ENCODE results near the gene TTYH1. TPM values are rescaled to one million over a fixed set of nuclear protein-coding genes. Genes with fewer than 3 reads are reported as not detected.
A peak's percentile ranks its signal among the peaks of the same experiment; 100 is the strongest.

TTYH1 gene
- total RNA-seq, 1 donor = 0.81 TPM

DNA sequence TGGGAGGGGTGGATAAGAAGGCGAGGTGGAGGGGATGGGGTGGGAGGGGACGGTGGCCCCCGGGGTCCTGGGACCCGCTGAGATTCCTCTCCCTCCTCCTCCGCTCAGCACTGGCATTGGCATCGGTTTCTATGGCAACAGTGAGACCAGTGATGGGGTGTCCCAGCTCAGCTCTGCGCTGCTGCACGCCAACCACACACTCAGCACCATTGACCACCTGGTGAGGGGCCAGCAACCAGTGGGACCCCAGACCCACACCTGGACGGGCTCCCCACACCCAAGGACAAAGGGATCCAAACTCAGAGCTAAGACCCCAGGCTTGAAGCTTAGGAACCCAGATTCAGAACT is 5.9 kb downstream of the TTYH1 start:
- no peak for DNase-seq (ENCODE audit: low read depth in 2 of 3, low spot score in 2 of 3)

DNA sequence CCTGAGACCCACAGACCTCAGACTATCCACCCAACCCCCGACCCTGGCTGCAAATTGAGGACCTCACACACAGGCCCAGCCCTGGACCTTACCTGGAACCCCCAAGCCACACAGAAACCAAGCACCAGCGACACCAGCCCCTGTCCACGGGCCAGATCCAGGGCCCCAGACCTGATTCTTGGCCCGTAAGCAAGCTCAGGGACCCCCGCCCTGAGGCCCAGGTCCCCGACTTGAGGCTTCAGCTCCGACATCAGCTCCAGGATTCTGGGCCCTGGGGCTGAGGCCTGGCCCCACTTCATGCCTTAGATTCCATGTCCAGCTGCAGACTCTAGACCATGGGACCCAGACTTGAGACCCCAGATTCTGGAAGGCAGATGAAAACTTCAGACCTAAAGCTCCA is 6.3 kb downstream of the TTYH1 start:
- DNase-seq (ENCODE audit: low read depth in 2 of 3, low spot score in 2 of 3) = no peak

DNA sequence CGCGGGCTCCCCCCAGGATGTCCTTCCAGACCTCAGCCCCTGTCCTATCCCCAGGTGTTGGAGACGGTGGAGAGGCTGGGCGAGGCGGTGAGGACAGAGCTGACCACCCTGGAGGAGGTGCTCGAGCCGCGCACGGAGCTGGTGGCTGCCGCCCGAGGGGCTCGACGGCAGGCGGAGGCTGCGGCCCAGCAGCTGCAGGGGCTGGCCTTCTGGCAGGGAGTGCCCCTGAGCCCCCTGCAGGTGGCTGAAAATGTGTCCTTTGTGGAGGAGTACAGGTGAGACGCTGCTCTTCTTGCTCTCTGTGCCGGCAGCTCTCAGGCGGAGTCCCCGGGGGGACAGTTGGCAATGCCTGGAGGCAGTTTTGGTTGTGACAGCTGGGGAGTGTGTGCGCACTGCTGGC is 6.9 kb downstream of the TTYH1 start:
- no peak for DNase-seq (ENCODE audit: low read depth in 2 of 3, low spot score in 2 of 3)

DNA sequence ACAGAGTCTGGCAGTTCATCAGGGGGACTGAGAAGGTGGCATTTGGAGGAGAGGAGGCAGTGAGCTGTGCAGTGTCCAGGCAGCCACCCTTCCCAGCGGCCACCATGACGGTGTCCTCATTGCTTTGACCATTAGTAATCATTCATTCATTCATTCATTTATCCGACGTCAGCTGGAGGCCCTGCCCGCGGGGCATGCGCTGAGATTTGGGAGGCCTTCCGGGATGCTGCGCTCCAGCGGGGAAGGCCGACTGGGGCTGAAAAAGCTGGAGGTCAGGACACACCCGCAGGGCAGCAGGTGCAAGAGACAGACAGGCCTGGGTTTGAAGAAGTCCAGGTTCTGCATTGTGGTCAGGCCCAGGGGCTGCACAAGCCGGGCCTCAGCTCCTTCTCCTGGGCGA is 8.9 kb downstream of the TTYH1 start:
- DNase-seq (ENCODE audit: low read depth in 2 of 3, low spot score in 2 of 3) = no peak

DNA sequence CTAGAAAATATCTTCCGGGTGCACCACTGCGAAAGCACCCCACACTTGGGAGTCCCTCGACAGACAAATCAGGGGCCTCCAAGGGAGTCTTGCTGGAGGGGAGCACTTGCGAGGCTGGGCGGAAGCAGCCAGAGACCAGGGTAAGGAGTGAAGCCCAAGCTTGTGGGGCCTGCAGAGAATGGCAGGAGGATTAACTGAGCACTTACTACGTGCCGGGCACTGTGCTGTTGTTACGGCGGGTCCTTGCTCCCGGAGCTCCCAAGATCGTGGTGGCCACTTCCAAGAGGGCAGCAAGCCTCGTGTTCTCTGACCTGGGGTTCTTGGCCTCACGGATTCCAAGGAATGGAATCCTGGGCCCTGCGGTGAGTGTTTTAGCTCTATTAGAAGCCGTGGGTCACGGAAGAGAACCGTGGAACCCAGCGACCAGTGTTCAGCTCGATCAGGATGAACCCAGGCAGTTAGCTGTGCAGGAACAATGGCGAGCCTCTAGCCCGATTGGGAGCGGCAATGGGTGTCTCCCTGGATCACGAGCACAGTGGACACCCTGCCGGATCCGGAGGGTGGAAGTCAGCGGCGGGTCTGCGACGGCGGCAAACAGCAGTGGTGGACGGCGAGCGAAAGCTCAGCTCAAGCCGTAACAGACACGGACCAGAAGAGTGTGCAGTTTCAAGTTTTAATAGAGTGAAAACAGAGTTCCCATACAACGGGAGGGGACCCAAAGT is 9.6 kb downstream of the TTYH1 start:
- no peak for DNase-seq (ENCODE audit: low read depth in 2 of 3, low spot score in 2 of 3)

DNA sequence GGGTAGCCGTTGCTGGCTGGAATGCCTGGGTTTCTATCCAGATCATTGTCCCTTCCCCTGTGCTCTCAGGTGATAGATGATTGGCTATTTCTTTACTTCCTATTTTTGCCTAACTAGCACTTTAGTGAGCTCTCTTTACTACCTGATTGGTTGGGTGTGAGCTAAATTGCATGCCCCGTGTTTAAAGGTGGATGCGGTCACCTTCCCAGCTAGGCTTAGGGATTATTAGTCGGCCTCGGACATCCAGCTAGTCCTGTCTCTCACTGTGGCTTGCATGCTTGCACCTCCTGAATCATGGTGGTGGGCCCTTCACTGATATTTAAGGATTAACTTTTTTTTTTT is 10.1 kb downstream of the TTYH1 start:
- no peak for DNase-seq (ENCODE audit: low read depth in 2 of 3, low spot score in 2 of 3)

DNA sequence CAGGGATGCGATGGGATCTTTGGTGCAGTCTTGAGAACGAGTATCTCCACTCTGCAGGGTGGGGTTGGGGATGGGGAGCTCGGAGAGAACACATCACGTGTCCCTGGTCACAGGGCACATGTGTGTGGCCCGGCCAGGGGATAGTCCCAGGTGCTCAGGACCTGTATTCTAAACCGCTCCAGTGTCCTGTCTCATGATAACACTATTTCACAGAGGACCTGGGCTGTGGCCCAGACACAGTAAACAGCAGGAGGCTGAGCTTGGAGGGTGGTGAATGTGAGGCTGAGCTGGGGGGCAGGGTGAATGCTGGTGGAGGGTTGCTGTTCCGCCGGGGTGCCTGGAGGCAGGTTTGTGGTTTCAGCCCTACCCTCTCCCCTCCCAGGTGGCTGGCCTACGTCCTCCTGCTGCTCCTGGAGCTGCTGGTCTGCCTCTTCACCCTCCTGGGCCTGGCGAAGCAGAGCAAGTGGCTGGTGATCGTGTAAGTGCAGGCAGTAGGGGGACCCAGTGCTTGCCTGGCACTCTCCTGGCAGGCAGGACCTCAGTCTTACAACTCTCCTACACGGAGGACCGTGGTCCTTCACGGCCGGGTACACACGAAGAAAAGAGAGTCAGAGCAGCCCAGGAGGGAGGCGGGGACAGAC is 11.1 kb downstream of the TTYH1 start:
- DNase-seq (ENCODE audit: low read depth in 2 of 3, low spot score in 2 of 3) = no peak

DNA sequence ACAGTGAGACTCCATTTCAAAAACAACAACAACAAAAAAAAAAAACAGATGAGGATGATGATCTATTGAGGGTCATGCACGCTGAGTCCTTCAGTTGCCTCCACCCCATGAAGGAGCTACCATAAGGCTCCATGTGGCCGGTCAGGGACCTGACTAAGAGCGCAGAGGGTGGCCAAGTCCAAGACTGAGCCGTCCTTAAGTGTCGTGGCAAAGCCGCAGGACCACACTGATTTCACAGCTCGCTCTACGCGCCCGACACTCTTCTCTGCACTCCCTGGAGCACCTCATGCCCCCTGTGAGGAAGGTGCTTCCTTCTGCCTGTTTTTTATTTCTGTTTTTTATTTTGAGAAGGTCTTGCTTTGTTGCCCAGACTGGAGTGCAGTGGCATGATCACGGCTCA is 12.3 kb downstream of the TTYH1 start:
- no peak for DNase-seq (ENCODE audit: low read depth in 2 of 3, low spot score in 2 of 3)

DNA sequence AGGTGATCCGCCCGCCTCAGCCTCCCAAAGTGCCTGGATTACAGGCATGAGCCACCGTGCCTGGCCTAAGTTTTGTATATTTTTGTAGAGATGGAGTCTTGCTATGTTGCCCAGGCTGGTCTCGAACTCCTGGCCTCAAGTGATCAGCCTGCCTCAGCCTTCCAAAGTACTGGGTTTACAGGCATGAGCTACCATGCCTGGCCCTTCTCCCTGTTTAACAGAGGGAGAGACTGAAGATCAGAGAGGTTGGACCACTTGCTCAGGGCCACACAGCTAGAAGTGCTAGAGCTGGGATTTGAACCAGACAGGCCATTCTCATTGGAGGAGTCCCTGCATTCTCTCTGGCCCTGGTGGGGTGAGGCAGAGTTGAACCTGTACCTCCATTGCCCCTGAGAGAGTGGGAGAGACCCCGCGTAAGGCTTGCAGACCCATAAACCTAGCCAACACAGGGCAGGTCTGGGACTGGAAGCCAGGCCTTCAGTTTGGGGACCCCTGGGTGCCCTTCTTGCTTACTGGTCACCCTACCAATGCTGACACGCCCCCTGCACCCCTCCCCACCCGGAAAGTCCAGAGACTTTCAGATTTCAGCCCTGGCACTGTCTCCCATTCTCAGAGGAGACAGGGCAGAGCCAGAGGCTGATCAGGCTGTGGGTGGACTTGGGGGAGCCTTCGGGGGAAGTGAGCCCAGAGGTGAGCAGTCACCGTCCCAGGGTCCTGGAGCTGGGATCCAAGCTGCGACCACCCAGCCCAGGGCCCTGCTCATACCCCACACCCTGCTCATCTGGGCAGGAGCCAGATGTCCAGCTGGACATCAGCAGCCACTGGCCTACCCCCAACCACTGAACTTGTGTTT is 13.3 kb downstream of the TTYH1 start:
- DNase-seq (ENCODE audit: low read depth in 2 of 3, low spot score in 2 of 3) = no peak

DNA sequence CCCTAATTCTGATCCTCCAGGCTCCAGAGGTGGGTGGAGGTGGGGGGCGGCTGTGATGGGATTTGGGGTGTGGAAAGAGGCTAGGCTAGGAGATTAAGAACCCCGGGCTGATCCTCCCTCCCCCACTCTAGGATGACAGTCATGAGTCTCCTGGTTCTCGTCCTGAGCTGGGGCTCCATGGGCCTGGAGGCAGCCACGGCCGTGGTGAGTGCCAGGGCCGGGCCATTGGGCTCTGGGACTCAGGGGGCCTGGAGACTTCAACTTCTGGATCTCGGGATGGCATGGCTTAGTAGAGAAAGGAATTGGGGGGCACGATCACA is 13.9 kb downstream of the TTYH1 start:
- DNase-seq (ENCODE audit: low read depth in 2 of 3, low spot score in 2 of 3) = no peak

DNA sequence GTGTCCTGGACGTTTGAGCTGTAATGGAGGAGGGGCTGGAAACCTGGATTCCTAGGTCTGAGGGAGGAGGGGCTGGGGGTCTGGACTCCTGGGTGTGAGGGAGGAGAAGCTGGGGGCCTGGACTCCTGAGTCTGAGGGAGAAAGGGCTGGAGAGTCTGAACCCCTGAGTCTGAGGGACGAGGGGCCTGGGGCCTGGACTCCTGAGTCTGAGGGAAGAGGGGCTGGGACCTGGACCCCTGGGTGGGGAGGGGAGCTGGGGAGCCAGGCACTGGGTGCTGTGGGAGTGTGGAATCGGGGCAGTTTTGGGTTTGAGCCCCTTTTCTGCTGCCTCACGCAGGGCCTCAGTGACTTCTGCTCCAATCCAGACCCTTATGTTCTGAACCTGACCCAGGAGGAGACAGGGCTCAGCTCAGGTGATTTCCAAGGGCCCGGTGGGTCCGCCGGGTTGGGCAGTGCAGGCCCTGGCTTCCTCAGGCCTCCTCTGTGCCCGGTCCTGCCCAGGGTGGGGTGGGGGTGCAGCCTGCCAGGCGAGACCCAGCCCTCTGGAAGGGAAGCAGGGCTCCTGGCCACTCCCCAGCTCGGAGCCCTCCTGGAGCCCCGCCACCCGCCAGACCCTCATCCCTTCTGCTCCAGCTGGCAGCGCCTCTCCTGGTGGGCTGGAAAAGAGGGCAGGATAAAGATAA is 14.4 kb downstream of the TTYH1 start:
- DNase-seq (ENCODE audit: low read depth in 2 of 3, low spot score in 2 of 3) = no peak

DNA sequence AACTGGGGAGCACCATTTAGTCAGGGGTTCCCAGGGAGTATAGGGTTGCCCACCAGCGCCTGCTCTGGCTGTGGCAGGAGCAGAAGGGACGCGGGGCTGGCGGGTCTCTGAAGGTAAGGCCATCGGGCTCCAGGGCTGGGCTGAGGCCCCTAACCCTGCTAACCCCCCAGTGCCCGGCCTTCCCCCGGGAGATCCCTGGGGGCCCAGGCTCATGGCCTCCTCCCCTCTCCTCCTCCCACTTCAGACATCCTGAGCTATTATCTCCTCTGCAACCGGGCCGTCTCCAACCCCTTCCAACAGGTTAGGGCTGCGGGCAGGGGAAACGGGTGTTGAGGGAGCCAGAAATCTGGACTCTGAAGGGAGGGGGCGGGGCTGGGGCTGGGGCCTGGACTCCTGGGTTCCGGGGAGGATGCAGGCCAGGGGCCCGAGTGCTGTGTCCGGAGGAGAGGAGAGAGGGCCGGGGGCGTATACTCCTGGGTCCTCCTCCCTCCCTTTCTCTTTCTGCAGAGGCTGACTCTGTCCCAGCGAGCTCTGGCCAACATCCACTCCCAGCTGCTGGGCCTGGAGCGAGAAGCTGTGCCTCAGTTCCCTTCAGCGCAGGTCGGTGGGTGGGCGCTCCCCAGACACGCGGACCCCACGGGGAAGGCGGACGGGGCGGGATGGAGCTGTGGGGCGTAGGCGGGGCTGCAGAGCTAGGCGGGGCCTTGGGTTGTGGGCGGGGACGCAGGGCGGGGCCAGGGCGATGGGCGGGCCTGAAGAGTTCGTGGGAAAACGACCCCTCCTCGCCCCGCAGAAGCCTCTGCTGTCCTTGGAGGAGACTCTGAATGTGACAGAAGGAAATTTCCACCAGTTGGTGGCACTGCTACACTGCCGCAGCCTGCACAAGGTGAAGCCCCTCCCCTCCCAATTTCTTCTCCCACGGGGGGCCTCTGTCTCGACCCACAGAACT is 15.3 kb downstream of the TTYH1 start:
- DNase-seq (ENCODE audit: low read depth in 2 of 3, low spot score in 2 of 3) = peak in 2 of 3 donors; percentile 56 to 60

DNA sequence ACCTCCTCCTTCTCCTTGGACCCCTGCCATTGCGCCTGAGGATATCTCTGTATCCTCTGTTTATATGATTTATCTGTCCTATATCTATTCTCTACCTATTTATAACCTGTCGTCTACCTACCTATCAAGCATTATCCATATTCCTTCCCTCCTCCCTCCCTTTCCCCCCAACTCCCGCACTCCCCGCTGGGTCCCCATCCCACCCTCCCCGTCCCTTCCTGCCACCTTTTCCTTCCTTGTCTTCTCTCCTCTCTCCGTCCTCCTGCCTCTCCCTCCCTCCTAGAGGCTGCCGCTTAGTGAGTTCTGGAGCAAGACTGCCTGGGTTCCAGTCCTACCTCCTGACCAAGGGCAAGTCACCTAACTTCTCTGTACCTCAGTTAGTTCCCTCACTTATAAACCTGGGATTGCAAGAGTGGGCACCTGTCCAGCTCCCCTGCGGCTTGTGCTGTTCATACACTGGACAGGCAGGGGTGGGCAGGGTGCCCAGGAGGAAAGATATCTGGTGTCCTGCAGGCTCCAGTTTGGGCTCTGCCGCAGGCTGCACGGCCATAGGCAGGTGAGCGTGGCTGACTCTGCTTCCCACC is 16.1 kb downstream of the TTYH1 start:
- no peak for DNase-seq (ENCODE audit: low read depth in 2 of 3, low spot score in 2 of 3)

DNA sequence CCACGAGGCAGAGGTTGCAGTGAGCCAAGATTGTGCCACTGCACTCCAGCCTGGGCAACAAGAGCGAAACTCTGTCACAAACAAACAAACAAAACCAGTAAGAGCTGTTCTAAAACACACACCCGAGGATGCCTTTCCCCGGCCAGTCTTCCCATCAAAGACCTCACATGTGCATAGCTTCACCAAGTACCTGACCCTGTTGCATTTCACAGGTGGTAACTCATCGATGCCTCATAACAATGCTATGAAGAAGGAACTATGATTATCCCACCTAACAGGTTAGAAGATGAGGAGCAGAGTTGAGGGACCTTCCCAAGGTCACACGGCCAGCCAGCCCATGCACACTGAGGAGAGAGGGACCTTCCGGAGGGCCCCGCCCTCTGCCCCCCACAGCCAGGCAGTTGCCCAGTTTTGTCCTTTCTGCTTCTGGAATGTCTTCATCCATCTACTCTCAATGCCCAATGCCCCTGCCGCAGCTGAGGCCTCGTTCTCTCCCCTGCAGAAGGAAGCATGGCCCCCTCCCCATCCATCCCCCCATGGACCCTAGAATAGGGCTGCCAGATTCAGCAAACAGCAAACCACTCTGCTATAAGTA is 17.0 kb downstream of the TTYH1 start:
- DNase-seq (ENCODE audit: low read depth in 2 of 3, low spot score in 2 of 3) = no peak

DNA sequence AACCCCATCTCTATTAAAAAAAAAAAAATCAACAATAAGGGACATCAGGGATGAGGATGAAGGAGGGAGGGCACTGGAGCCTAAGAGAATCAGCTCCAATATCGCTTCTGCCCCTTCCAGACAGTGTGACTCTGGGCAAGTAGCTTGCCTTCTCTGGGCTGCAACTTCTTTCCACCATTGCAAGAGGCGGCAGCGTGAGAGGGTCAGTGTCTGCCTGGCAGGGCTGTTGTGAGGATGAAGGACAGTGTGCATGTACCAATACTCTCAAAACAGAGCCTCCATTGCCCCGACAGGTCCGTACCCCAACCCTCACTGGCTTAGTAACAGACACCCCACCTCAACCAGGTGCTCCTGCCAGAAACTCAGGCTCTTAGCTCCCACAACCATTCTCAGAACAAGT is 18.4 kb downstream of the TTYH1 start:
- no peak for DNase-seq (ENCODE audit: low read depth in 2 of 3, low spot score in 2 of 3)

DNA sequence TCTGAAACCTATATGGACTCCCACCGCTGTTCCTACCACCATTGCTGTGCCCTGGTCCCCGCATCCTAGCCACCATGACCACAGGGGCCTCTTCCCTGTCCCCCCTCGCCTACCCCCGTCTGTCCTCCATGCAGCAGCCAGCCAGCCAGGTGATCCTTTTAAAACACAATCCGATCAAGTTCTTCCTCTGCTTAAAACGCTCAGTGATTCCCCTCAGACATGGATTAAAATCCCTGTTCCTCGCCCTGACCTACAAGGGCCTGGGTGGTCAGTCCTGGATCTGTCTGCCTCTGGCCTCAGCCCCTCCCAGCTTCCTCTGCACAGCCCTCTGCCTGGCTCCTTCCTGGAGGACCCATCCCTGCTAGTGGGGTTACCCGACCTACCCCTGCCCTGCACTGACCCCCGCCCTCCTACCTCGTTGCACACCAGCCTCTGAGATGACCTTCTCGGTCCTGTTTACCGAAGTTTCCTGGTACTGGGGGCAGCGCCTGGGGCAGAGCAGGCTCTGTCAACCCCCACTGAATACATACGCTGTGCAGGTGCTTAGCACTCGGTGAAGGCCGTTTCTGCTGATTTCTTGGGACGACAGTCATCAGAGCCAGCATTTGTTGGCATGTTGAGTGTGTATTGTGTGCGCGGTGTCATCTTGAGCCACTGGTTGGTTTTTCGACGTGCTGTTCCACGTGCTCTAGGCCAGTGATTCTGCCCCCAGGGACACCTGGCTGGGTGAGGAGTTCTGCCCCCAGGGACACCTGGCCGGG is 19.0 kb downstream of the TTYH1 start:
- DNase-seq (ENCODE audit: low read depth in 2 of 3, low spot score in 2 of 3) = no peak

DNA sequence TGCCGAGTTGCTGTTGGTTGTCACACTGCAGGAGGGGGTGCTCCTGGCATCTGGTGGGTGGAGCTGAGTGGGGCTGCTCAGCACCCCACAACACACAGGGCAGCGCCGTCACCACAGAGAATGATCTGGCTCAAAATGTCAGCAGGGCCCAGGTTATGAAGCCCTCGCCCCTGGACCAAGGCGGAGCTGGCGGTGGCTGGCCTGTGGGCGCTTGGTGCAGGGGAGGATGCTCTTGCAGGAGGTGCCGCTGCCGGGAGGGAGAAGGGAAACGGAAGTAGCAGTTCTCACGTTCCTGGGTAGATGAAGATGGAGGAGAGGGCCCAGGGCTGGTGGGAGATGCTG is 19.6 kb downstream of the TTYH1 start:
- DNase-seq (ENCODE audit: low read depth in 2 of 3, low spot score in 2 of 3) = no peak

DNA sequence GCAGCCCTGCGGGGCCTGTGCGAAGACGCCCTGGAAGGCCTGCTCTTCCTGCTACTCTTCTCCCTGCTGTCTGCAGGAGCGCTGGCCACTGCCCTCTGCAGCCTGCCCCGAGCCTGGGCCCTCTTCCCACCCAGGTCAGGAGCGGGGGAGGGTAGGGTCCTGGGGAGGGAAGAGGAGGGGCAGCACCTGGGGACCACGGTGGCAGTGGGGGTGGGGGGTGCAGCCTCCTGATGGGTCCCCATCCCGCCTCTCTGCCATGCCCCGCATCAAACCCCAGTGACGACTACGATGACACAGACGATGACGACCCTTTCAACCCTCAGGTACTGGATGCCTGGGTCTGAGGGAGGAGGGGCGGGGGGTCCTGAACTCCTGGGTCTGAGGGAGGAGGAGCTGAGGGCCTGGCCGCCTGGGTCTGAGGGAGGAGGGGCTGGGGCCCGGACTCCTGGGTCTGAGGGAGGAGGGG is 20.3 kb downstream of the TTYH1 start:
- DNase-seq (ENCODE audit: low read depth in 2 of 3, low spot score in 2 of 3) = no peak

DNA sequence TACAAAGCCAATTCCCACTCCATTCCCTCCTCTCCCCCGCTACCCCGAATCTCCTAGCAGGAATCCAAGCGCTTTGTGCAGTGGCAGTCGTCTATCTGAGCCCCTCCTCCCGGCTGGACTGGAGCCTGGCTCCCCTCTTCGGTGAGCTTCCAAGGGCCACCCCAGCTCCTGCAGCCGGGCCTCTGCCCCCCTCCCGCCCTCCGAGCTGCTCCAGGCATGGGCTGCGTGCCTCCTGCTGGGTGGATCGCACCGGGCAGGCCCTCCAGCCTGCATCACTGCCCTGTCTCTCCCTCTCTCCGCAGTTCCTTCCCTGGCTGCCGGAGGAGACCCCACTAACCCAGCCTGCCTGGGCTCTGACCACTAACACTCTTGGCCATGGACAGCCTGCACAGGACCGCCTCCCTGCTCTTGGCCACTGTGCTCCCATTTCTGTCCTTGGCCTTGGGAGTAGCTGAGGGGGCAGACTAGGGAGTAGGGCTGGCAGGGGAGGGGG is 20.8 kb downstream of the TTYH1 start:
- DNase-seq (ENCODE audit: low read depth in 2 of 3, low spot score in 2 of 3) = no peak

Measured in hematopoietic multipotent progenitor cell (in vitro differentiated cells).